ENCODE results near the gene FAM13C. TPM values are rescaled to one million over a fixed set of nuclear protein-coding genes. Genes with fewer than 3 reads are reported as not detected.
A peak's percentile ranks its signal among the peaks of the same experiment; 100 is the strongest.

Gene FAM13C
- total and polyA plus RNA-seq, 9 of the 15 experiments (the other 6 are each of a cell fraction or from before 2014, with no cell fraction given), result not detected

DNA sequence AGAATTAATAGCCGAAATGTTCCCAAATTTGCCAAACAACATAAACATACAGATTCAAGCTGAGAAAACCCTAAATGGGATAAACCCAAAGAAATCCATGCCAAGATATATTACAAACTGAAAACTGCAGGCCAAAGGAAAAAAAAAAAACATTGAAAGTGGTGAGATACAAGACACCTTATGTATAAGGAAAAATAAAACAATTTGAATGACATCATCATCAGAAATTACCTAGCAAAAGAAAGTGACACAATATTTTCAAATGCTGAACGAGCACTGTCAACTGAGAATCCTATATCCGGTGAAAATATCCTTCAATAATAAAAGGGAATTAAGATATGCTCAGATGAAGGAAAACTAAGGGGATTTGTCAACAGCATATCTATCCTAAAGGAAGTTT, 119.4 kb downstream of the FAM13C start:
- no peak for DNase-seq (ENCODE audit: extremely low read depth in 1 of 4, low spot score in 3 of 4)
- no peak for ATAC-seq
- H4K20me1 ChIP-seq (replicated peaks; ENCODE audit: control insufficient read depth, insufficient read depth, low read length), result no peaks in the 10 kb centered on the region
- no peaks in the 10 kb centered on the region for H3K9me1 ChIP-seq (ENCODE audit: control insufficient read depth, insufficient read depth, low read length)
- 0% methylated on average over 3 of the region's 3 CpGs for WGBS (ENCODE audit: insufficient coverage, low coverage, missing lambda C conversion rate)
- intact Hi-C loops (cut with micrococcal nuclease) (loop anchor here (10.0 kb wide), 1 partner anchor 782 kb away; no protein-coding TSS in a partner anchor), in situ Hi-C loops (cut with MboI) (no loop called here)
- no peak overlapping the region for H3K4me3 ChIP-seq
- H3K27ac ChIP-seq (ENCODE audit: extremely low read depth, low read depth, low read length), result no peak overlapping the region
- FAIRE-seq, result no peak
- no peak overlapping the region for H3K9ac ChIP-seq (ENCODE audit: insufficient read depth in 1 of 2, low read depth in 2 of 2, low read length in 2 of 2)
- BruUV-seq (replicated peaks), result no TSS peak
- POLR2A ChIA-PET, result no interaction called here
- no peaks in the 10 kb centered on the region for H3K36me3 ChIP-seq (ENCODE audit: control insufficient read depth, insufficient read depth, low read length)
- H3K4me2 ChIP-seq (ENCODE audit: insufficient read depth, low read length), result no peak overlapping the region
- TF ChIP-seq, protein P1, sequence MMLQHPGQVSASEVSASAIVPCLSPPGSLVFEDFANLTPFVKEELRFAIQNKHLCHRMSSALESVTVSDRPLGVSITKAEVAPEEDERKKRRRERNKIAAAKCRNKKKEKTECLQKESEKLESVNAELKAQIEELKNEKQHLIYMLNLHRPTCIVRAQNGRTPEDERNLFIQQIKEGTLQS (IDR thresholded peaks at IDR 0.05), result peak; percentile 21; the same call in 1 of the 2 replicates
- TF ChIP-seq, protein P1 (CRISPR knock-in tag; conservative IDR thresholded peaks at IDR 0.05), result no peak
- TF ChIP-seq U2AF2 (optimal IDR thresholded peaks at IDR 0.05; ENCODE audit: low read depth, low read length) (no peak), ZNF184 (CRISPR knock-in tag; IDR thresholded peaks at IDR 0.05) (no peak)
- CTCF ChIA-PET (ENCODE audit: low intra/inter-chr PET ratio), result no interaction called here
- no peak overlapping the region for H2AFZ ChIP-seq (ENCODE audit: low read depth, low read length)
- H3K79me2 ChIP-seq (ENCODE audit: control insufficient read depth, insufficient read depth, low read length), result no peaks in the 10 kb centered on the region
- H3K4me1 ChIP-seq (replicated peaks in 1 of 2; ENCODE audit: control insufficient read depth in 2 of 2, insufficient read depth in 2 of 2, low read length in 2 of 2), result no peaks in the 10 kb centered on the region
- H3K9me3 ChIP-seq (replicated peaks; ENCODE audit: control insufficient read depth, insufficient read depth, low read depth, low read length), result no peaks in the 10 kb centered on the region
- H3K27me3 ChIP-seq (ENCODE audit: control insufficient read depth in 2 of 2, insufficient read depth in 2 of 2, low read length in 2 of 2), result no peaks in the 10 kb centered on the region

- Histone ChIP-seq H4K20me1 (replicated peaks; ENCODE audit: control insufficient read depth, insufficient read depth, low read length) (no peaks in the 10 kb centered on the region), H3K36me3 (ENCODE audit: control insufficient read depth, insufficient read depth, low read length) (no peaks in the 10 kb centered on the region), H3K4me2 (ENCODE audit: insufficient read depth, low read length) (no peak overlapping the region), H3K27ac (ENCODE audit: extremely low read depth, low read depth, low read length) (no peak overlapping the region), H3K9me3 (replicated peaks; ENCODE audit: control insufficient read depth, insufficient read depth, low read depth, low read length) (no peaks in the 10 kb centered on the region), H3K27me3 (ENCODE audit: control insufficient read depth in 2 of 2, insufficient read depth in 2 of 2, low read length in 2 of 2) (no peaks in the 10 kb centered on the region), H3K9me1 (ENCODE audit: control insufficient read depth, insufficient read depth, low read length) (no peaks in the 10 kb centered on the region), H3K9ac (ENCODE audit: insufficient read depth in 1 of 2, low read depth in 2 of 2, low read length in 2 of 2) (no peak overlapping the region), H3K79me2 (ENCODE audit: control insufficient read depth, insufficient read depth, low read length) (no peaks in the 10 kb centered on the region), H3K4me1 (replicated peaks in 1 of 2; ENCODE audit: control insufficient read depth in 2 of 2, insufficient read depth in 2 of 2, low read length in 2 of 2) (no peaks in the 10 kb centered on the region), H3K4me3 (no peak overlapping the region), H2AFZ (ENCODE audit: low read depth, low read length) (no peak overlapping the region)
- intact Hi-C loops (cut with micrococcal nuclease) (loop anchor here (10.0 kb wide), 1 partner anchor 783 kb away; no protein-coding TSS in a partner anchor), in situ Hi-C loops (cut with MboI) (no loop called here)
- no TSS peak for BruUV-seq (replicated peaks)
- ChIA-PET POLR2A (no interaction called here), CTCF (ENCODE audit: low intra/inter-chr PET ratio) (no interaction called here)
- FAIRE-seq, result no peak
- ATAC-seq, result no peak
- DNase-seq (ENCODE audit: extremely low read depth in 1 of 4, low spot score in 3 of 4), result no peak
- 0% methylated on average over 1 of the region's 1 CpG for WGBS (ENCODE audit: insufficient coverage, low coverage, missing lambda C conversion rate)
- TF ChIP-seq CREM (IDR thresholded peaks at IDR 0.05; ENCODE audit: low read depth), result no peak
- no peak for TF ChIP-seq CBFA2T2 (conservative IDR thresholded peaks at IDR 0.05)
- no peak for TF ChIP-seq TFAM (CRISPR knock-in tag; conservative IDR thresholded peaks at IDR 0.05)
- no peak for TF ChIP-seq TBP (optimal IDR thresholded peaks at IDR 0.05; ENCODE audit: low read depth, low read length)
- TF ChIP-seq NONO (IDR thresholded peaks at IDR 0.05; ENCODE audit: low read depth in 2 of 2, low read length in 1 of 2), result no peak
- TF ChIP-seq TAF7 (tag; IDR thresholded peaks at IDR 0.05), result no peak
- no peak for TF ChIP-seq PTBP1 (IDR thresholded peaks at IDR 0.05; ENCODE audit: low read depth, low read length)
- TF ChIP-seq ARID2 (IDR thresholded peaks at IDR 0.05), result no peak
- TF ChIP-seq ZBTB11 (CRISPR knock-in tag; IDR thresholded peaks at IDR 0.05), result no peak
Observed at GRCh38 chr10:59242057-59242456, 120.3 kb downstream of the FAM13C start.
